ENCODE data around the gene APBB2.

APBB2 gene

DNA sequence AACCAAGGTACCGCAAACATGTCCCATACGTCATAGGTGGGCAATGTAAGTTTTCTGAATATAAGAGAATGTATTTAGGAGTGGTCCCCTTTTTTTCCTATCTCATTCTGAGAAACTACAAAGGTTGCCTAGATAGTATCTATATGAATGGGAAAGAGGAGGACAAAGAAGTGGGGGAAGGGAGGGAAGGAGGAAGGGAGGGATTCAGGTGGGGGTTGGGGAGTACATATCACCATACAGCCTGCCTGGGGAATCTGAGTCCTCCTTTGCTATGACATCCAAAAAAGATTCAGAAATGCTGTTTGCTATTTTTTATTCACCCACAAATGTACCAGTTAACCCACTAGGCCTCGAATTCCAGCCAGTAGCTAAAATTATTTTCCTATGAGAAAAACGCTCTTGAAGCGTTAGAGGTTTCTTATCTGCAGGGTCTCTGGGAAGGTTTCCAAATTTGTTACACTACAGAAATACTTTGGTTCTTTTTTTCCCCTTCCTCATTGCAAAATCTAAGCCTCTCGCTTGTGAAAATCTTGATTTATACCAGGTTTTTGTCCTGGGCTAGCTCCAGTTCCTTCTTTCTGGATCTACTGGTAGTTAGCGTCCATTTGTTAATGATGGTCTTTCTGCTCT lies 251.7 kb downstream of the APBB2 start:
- no peak for DNase-seq

DNA sequence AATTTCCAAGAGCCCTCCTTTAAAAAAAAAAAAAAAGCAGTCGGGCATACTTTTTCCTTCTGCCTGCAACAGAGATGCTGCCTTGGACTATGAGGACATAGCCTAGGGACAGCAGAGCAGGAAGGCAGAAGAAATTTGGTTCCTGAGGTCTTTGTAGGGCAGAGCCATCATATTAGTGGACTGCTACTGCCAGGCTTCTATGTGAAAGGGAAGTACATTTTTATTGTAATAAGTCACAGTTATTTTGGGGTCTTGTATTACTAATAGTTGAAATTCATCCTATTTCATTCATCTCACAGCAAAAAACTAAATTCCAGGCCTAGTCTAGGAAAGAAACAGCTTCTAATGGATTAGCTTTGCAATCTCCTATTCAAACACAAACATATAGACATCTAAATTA lies 253.4 kb downstream of the APBB2 start:
- DNase-seq = no peak

GRCh38 chr4:40957281-40957680 lies 257.1 kb downstream of the APBB2 start:
- no peak for DNase-seq

- DNase-seq = no peak
Observed at GRCh38 chr4:40956721-40957255, 257.6 kb downstream of the APBB2 start.

DNA sequence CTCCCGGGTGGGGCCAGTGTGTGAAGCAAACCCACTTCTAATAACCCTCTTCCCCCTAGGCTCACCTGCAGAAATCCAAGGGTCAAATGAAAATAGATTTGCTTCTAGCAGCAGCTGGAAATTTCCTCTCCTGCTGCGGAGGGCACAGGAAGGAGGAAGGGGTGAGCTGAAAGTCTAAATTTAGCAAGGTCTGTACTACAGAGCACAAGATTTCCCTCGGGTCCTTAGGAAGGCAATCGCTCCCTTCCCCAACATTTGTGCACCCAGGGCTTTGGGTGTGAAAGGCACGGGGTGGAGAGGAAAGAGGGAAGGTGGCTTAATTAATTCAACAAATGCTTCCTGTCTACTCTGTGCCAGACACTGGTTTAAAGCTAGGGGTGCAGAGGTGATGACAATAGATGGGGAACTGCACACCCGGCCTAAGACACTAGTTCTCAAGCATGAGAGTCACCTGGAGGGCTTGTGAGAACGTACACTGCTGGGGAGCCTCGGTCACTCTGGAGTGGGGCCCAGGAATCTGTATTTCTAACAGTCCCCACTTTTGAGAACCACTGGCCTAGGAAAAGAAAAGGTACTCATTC lies 260.2 kb downstream of the APBB2 start:
- no peak for DNase-seq

GRCh38 chr4:40953283-40954087 lies 260.9 kb downstream of the APBB2 start:
- DNase-seq = no peak

DNA sequence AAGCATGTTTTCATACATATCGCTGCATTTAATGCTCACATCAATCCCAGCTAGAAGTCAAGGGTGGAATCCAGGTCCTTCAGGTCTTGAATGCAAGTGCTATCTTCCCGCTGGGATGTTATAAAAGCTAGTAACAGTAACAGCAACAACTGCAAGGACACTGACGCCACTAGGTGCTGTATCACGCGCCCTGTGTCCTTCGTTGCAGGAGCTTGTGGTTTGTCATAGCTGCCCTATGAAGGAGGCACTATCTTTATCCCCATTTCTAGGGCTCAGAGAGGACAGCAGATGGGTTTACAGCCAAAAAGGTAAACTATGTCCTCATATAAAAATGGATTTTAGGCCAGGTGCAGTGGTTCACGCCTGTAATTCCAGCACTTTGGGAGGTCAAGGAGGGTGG lies 261.7 kb downstream of the APBB2 start:
- no peak for DNase-seq

DNA sequence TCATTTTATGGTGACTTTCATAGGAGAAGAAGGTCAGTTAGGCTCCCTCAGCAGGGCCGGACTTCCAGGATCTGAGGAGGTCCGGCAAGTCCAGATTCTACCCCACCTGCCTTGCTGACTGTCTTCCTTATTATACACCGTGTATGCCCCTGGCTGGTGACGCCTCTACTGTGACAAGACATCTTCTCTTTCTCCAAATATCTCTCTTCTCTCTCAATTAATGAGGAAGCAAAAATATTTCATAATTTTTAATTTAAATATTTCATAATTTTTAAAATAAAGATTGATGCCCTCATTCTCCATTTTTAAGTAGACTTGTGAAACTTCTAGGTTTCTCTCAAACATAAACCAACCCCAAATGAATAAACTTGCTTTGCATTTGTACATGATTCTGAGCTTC lies 262.1 kb downstream of the APBB2 start:
- no peak for DNase-seq

DNA sequence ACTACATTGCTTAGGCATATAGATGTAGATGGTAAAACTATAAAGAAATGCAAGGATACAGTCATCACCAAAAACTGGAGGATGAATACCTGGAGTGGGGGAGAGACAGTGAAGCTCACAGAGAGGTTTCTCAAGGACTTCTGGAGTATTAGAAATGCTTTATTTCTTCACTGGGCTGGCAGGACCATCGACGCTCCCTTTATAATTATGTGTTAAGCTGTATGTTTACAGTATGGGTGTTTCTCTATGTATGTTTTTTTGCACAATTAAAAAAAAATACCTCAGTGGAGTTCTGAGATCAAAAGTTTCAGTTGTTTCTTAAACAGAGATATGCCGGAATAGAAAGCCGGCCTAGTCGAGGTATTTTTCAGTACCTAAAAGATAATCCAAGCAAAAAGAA lies 263.3 kb downstream of the APBB2 start:
- no peak for DNase-seq

DNA sequence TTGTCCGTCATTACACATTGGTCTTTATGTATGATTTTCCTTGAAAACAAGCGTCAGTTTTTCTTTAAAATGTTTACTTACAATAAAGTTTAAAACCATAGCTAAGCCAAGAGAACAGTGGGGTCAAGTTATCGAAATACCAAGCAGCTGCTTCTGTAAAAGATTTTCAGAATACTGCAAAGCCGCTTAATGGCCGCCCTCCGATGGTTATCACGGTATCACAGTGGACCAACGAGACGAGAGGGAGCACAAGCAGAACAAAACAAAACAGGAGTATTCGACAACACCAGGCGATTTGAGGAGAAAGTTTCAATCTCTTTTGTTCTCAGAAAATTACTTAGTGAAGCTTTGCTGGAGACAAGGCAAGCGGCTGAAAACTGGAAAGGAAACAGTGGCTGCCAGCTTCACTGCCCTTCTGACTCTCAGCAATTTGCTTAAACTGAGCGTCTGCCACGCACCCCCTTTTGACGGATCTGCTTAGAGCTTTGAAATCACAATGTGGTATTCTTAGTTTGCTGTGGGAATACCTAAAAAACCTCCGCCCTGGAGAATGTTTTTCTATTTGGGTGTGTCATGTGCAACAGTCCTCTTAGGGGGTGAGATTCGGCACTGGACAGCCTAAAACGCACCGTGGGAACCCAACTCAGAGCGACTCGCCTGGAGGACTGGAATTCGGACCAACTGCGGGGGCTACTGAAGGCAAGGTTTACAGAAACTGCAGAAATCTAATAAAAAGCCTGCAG lies 264.8 kb downstream of the APBB2 start:
- DNase-seq = no peak

GRCh38 chr4:40948014-40948413 lies 266.3 kb downstream of the APBB2 start:
- DNase-seq = no peak

GRCh38 chr4:40946652-40947051 lies 267.7 kb downstream of the APBB2 start:
- no peak for DNase-seq

GRCh38 chr4:40940756-40941155 lies 273.6 kb downstream of the APBB2 start:
- DNase-seq = no peak

DNA sequence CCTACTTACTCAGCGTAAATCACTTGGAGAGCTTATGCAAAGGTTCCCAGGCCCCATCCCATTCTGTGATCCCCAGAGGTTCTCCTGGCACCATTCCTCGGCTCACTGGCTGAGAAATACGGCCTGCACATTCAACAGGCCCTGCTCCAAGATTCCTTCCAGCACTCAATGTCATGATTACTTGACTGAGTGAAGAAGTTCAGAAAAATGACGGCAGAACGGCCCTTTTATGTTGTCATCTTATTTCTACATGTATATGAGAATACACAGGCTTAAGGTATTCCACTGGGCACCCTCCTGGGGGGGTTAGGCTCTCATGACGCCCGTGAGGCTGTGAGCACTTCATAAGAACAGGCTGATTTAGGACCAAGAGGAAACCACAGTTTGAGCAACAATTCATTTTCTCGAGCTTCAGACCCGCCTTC lies 274.0 kb downstream of the APBB2 start:
- DNase-seq = no peak

- no peak for DNase-seq
Observed at GRCh38 chr4:40939856-40940255, 274.5 kb downstream of the APBB2 start.

GRCh38 chr4:40938337-40938736 lies 276.0 kb downstream of the APBB2 start:
- no peak for DNase-seq

GRCh38 chr4:40937140-40937725 lies 277.1 kb downstream of the APBB2 start:
- DNase-seq = no peak

DNA sequence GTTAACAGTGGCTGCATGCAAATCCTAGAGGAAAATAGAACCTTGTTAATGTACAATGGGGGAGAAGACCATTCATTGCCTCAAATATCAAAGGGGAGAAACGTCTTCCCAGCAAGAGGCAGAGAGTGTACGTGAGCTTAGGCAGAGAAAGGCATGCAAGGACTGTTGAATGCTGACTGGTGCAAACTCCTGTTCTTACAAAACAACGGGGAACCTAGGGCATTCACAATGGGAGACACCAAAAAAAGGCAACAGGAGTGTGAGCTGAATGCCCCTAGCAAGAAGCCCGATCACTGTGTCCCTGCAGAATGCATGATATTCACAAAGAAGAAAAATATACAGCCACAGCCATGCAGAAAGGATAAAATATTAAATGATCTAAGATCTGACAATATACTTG lies 279.7 kb downstream of the APBB2 start:
- DNase-seq = no peak

DNA sequence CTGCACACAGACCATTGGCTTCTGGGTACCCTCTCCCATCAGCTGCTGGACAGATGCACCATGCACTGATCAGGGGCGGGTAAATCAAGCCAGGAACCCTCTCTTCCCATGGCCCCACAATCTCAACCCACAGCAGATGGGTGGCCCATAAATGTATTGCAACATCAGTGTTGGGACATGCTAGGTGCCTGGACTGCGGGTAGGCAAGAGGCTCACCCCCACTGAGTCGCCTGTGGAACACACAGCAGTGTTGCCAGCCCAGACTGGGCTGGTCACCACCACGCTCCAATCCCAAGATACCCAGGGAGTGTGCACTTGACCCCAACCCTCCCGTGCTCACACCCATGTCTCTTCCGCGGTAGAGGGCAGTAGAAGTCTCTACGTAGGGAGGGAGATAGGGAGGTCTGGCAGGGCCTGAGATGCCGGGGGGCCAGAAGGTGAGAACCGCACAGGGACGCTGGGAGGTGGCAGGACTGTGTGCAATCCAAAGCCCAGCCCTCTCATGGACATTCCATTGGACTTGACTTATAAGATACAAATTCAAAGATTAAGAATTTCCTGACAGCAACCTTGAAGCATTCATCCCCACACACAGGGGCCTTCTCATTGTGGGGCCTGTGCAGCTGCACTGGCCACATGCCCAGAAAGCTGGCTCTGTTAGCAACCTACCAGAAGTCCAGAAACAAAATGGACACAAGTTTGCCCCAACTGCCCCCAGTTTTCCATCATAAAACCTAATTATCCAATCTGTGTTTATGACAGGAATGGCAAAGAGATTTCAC lies 280.9 kb downstream of the APBB2 start:
- no peak for DNase-seq

GRCh38 chr4:40931841-40932240 lies 282.5 kb downstream of the APBB2 start:
- DNase-seq = no peak

DNA sequence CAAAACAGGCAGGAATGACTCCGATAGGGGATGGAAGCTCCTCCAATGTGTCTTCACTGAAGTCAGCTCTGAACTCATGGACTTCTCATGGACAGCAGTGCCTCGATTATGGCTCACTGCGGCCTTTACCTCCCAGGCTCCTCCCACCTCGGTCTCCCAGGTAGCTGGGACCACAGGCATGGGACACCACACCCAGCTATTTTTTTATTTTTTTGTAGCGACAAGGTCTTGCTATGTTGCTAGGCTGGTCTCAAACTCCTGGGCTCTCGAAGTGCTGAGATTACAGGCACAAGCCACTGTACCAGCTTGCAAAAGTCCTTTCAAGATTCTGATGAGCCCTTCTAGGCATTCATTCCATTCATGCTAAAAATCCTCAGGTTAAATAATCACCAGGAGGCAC lies 283.1 kb downstream of the APBB2 start:
- no peak for DNase-seq

DNA sequence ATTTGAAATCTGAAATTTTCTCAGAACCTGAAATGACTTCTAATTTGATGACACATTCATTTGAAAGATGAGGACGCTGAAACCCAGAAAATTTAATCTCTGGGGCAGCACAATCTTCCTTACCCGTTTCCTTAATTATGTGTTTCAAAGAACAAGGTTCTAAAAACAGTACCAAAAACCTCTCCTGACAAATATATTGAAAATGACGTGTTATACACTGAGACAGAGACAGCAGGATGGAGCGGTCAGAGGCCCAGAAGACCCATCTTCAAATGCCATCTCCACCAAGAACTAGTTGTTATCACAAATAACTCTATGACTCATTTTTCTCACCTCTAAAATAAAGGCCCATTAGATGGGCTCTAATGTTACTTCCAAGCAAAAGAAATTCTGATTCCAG lies 287.3 kb downstream of the APBB2 start:
- no peak for DNase-seq

Data from stimulated activated CD4-positive, alpha-beta T cell treated with anti-CD3 and anti-CD28 coated beads, Interleukin-15, amount 100 ng/mL, for 24 hours (primary cell).